CD4-positive, alpha-beta T cell treated with Interleukin-6 for 4 hours (primary cell): Measurements from ENCODE around the gene DMRTA2.
"Not testable (repeated sequence)": the region's sequence is repeated elsewhere in the genome, so short reads cannot be mapped to it uniquely, and the experiment has no call there.

Experiments used
- DNase-seq: peaks from one replicate; pipeline ENCODE4 v3.0.0-alpha.2; 2020; ENCODE audit warnings: mixed read lengths

DMRTA2 gene

DNA sequence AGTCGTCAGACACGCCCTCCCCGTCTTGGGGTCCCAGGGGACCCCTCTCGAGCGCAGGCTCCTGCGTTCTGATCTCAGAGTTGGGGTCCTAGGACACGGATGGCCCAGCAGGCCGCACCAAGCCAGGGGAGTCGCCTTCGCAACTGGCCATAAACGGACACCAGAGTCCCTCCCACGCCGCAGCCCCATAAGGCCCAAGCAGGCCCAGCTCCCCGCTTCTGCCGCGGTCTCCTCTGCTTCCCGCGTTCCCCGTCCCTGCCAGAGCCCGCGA lies 633 bp downstream of the DMRTA2 start:
- no peak for DNase-seq

DNA sequence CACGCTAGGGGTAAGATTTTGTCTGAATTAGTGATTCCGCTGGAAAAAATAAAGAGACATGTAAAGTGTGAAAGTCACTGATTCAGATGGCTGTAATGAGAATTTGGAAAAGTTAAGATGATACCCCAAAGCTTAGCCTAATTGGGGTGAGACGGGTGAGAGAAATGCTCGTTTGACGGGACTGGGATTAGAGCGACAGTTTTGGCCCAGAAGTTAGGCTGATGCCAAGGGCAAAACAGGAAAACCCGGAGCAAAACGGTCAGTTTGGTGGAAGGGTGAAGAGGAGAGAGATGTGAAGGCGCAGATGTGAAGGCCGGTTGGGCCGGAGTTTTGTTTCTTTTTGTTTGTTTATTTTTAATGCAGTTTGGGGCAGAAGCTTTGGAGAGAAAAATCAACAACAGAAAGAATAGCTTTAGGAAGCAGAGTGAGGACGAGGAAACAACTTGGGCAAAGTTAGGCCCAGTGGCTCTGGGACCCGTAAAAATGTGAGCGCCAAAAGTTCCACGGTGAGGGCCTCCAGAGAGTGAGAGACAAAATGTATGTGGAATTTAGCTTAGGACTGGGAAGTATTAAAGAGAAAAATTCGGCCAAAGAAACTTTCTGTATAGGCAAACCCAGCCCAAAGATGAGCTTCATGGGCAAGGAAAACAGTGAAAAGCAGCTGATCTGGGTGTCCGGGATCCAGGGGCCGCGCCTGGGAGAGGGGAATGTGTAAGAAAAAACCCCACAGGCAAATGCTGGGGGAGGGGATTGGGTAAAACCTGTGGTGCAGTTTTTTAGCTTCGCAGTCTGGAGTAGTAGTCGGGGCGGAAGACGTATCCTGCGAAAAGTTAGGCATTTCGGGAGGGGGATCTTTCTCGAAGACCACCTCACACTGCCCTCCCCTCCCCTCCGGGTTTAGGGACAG lies 1.2 kb downstream of the DMRTA2 start:
- no peak for DNase-seq

DNA sequence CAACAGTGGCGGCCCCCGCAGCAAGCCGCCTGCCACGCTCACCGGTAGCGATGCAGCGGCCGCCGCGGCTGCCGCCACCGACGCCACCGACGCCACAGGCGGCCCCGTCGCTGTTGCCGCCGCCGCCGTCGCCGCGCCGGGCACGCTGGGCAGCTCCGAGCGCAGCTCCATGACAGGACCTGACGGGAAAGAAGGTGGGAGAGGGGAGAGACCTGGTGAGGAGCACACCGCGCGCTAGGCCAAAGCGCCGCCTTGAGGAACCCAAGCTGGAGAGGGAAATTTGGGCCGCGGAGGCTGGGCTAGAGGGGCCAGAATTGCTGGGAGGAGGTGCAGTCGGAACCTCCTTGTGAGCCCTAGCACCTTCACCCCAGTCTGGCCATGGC lies 1.9 kb downstream of the DMRTA2 start:
- no peak for DNase-seq

DNA sequence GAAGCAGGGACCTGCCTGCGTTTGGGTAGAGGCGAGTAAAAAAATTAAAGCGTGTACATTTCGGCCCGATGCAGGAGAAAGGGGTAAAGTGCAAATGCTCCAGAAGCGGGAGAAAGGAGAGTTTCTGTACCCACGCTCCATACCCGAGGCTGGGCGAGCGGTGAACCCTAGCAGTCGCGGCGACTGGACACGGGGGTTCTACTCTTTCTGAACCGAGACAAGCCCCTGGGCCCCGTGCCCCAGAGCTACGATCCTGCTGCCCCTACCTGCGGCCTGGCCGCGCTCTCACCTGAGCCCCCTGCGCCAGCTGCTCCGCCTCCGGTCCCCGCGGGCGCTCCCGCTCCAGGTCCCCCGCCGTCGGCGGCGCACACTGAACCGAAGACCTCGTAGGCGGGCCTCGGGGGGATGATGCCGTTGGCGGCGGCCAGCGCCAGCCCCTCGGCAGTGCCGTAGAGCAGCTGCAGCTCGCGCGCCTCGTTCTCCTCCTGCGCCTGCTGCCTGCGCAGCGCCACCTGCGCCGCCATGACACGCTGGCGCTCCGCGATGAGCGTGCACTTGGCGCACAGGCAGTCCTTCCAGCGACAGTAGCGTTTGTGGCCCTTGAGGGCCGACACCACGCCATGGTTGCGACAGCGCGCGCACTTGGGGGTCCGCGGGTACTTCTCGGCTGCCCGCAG lies 2.4 kb downstream of the DMRTA2 start:
- DNase-seq: no peak

DNA sequence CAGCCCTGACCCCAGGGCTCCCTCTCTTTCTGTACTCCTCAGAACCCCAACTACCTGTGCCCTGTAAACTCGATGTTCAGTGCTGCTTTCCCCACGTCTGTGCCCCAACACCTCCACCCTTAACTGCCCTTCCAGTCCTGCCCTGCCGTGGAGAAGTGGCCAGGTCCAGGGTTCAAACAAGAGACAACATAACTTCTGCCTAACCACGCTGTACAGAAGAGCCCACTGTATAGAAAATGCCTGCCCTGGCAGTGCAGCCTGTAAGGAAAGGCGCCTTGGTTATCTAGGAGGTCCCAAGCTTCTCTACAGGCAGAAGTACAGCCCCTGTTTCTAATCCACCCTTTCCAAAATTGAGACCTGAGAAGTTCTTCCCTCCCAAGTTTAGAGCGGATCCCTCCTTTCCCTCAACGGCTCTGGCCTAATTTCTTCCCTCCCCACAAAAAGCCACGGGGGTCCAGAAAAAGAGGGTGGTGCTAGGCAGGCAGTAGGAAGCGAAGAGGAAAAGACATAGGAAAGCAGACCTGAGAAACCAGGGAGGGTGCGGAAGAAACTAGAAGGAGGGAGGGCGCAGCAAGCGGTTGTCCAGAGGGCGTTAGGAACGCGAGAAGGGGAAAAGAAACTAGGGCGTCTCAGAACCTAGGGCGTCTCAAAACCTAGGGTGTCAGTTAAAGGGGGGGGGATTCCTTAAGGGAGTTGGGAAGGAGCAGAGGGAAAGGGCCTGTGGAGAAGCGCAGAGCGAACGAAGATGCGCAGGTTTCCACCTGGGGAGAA lies 3.2 kb downstream of the DMRTA2 start:
- no peak for DNase-seq

DNA sequence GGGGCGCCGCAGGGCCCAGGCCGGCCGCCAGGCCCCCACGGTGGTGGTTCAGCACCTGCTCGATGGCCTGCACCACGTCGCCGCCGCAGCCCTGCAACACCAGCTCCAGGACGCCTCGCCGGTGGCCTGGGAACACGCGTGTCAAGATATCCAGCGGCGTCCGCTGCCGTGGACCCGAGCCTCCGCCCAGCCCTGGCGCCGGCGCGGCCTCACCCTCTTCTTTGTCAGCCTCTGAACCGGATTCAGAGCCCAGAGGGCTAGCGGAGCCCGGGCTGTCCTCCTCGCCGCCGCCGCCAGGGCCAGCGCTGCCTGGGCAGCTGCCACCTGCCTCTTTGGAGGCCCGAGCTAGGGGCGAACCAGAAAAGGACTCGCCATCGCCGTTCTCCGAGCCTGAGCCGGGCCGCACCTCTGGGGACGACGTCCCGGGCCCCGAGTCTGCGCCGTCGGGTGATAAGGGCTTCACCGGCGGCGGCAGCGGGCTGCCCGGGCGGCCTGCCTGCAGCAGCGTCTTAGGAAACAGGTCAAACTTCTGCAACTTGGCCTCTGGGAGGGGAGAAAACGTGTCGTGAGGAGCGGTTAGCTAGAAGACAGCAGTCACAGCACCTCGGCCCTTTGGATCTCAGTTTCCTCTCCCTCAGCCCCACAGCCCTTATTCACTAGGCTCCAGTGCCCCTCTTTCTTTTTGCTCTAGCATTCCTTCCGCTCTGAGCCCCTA lies 3.9 kb downstream of the DMRTA2 start:
- DNase-seq: no peak

DNA sequence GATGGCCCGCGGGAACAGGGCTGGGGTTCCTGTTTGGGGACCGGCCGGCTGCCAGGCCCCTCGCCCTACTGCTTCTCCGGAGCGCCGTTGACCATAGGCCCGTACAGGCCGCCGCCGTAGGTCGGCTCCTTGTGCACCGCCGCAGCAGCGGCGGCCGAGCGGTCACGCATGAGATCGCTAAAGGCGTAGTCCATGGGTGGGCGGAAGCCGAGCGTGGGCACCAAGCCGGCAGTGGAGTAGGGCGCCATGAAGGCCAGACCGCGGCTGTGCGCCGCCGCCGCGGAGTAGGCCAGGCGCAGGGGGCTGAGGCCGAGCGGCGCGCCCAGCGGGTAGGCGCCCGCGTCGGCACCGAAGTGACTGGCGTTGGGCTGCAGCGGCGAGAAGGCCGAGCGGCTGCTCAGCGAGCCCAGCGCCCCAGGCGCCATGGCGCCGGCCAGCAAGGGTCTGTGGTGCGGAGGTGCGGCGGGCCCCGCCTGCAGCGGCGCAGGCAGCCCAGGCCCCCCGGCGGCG lies 4.6 kb downstream of the DMRTA2 start:
- no peak for DNase-seq

DNA sequence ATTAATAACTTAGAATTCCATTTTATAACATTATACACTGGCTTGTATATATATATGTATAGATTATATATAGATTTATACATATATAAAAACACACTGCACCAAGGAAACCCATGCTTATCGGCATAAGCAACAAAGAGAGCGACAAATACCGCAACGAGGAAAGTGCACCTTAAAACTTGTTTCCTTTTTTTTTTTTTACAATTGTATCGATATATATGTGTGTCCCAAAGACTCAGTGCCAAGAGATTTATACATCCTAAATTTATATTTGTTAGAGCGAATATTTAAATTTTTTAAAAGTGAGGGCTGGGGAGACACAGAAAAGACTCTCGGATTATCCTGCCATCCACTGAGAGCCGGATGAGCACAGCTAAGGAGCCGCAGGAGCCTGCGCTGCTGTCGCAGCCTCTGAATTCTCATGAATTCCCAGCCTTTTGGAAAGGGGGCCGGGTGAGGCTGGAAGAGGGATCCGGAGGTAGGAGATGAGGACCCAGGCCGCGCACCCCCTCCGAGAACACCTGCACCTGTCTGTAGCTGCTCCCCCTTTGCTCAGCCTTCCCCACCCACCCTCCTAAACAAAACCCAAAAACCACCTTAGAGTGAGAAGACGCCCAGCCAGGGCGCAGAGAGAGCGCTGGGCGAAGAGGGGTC lies 5.2 kb downstream of the DMRTA2 start:
- no peak for DNase-seq

DNA sequence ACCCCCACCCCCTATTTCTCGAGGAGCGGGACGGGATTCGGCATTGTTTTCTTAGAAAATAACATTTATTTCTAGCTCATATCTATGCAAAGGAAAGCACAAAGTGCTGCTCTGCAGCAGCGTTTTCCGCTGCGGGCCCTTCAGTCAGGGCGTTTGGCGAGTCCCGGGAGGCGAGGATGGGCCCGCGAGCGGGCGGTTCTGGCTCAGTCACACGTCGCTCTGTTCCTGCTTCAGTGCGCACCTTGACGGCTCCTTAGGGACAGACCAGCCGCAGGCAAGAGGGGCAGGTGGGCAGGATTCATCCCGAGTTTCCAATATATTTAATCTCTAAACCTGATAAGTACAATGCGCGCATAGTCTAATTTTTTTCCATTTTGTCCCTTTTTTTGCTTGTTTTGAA lies 5.7 kb downstream of the DMRTA2 start:
- DNase-seq: no peak

DNA sequence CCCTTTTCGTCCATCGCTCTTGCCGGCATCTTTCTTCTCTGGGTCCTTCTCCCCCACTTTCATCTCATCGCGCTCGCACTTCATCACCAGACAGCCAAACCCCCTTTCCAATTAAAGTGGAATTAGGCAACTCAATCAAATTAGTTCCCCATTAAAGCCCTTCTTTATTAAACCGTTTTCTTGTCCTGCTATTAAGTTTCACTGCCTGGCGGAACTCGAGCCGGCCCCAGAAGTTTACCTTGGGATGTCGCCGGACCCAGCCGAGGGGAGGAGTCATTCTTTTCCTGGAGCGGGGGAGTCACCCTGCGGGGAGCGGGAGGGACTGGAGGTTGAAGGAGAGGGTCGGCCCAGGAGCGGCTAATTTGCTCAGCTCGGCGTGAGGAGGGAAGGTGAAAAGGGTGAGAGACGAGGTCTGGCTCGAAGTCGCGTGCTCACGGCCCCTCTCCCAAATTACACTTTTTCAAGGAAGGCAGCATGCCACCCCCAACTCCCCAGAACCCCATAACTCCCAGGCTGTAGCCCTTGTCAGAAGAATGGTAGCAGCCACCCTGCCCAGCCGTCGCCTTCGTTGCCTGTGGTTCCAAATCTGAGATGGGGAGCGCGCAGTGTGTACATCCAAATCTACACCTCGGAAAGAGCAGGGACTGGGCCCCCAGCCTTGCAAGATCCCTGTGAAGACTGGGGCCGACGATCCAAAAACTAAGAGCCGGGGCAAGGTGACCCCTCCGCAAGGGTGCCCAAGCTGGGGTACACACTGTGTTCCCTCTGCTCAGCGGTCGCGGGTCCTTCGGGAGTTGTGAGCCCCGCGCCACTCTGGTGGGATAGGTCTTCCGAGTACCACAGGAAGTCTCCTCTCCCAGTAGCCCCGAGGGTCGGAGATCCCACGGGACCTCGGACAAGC lies 6.4 kb downstream of the DMRTA2 start:
- no peak for DNase-seq

DNA sequence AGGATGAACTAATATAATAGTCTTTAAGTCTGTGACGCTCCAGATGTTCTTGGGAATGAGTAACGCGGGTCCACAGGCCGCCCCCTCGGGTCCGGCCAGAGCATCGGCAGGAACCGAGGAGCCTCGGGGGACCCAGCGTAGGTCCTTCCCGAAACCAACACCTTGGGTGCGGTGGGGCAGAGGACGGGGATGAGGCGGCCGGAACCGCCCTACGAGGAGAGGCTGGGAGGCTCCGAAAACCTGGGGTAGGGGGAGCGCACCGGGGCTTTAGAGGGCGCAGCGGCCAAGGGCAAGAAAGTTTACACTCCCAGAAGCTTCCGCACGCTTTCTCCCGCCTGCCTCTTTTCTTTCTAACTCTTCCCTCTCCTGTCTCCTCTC lies 7.1 kb downstream of the DMRTA2 start:
- no peak for DNase-seq

DNA sequence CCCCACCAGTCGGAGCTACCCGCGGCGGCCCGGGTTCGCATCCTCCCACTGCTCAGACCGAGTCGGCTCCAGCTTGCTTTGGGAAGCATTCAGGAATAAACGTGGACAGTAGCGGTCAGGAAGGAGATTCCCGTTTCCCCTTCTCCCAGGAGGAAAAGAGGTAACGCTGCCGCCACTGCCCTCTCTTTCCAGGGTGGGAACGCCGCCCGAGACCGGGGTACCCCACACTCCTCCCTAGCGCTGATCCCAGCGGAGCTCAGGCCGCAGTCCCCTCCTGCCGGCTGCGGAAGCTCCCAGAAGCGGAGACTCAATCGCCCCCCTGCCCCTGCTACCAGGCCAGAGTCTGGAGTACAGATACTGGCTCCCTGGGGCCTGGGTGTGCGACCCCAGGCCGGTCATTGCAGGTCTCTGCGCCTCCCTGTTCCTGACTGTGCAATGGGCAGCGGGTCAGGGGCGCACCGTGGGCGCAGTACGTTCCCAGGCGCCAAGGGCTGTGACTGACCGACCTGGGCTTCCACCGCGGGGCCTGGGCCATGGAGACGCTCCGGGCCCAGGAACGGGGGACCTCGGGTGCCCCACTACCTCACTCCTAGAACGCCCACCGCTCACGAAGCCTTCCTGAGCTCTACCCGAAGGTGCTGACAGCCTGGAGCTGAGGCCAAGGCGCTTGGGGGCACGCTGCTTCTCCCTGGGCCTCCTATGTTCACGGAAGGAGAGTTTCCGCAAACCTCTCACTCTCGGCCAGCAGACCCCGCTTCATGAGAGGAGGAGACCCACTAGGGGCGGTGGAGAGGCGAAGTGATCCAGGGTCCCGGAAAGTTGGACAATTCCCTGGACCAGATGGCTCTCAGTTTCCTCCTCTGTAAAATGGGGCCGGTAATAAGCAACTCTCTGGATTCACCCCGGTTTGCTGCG lies 7.8 kb downstream of the DMRTA2 start:
- DNase-seq: no peak

DNA sequence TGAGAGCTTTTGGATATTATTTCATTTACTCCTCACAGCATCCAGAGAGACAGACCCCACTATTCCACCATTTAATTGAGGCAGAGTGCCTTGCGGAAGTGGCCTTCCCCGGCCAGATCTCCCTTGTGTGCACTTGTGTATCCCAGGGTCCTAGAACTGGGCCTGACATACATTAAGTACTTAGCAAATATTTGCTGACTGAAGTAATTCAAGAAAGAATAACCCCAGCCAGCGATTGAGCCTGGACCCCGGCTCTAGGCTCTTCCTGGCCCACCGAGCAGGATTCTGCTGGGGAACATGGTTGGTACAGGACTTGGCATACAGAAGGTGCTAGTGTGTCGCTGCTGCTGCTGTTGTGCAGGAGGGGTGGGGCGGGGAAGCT lies 8.4 kb downstream of the DMRTA2 start:
- no peak for DNase-seq

DNA sequence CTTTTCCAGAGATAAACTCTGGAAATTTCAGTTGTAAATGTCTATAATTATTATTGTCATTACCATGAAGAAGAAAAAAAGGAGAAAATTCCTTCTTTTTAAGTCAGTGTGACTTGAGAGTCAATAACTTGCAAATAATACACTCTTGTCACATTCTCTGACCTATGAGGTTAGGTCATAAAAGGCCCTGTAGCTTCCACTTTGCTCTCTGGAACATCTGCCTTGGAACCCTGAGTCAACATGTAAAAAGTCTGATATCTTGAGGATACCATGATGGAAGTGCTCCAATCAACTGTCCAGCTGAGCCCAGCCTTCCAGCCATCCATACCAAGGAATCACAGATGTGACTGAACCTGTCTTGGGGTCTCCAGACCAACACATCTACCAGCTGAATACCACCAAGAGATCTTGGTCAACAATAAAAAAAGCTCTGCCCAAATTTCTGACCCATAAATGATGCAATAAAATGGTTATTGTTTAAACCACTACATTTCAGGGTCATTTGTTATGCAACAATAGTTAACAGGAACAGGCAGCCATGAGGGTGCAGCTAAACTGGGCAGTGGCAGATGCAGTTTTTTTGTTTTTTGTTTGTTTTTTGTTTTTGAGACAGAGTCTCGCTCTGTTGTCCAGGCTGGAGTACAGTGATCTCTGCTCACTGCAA lies 10.3 kb downstream of the DMRTA2 start:
- DNase-seq: no peak

DNA sequence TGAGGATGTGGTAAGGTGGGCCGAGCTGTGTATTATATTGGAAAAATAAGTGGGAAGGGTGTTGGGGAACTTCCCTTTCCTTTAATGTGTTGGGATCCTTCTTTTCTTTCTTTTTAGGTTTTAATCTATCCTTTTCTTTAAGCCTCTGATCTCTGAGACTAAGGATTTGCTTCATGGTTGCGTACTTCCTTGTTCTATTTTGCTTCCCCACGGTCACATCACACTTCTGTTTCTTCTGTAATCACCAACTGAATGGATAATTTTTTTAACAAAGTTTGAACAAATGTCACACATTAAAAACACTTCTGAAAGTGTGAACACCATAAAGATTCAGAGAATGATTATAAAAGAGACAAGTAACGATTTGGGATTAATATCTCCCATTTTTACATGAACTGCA lies 17.4 kb downstream of the DMRTA2 start:
- DNase-seq: no peak

DNA sequence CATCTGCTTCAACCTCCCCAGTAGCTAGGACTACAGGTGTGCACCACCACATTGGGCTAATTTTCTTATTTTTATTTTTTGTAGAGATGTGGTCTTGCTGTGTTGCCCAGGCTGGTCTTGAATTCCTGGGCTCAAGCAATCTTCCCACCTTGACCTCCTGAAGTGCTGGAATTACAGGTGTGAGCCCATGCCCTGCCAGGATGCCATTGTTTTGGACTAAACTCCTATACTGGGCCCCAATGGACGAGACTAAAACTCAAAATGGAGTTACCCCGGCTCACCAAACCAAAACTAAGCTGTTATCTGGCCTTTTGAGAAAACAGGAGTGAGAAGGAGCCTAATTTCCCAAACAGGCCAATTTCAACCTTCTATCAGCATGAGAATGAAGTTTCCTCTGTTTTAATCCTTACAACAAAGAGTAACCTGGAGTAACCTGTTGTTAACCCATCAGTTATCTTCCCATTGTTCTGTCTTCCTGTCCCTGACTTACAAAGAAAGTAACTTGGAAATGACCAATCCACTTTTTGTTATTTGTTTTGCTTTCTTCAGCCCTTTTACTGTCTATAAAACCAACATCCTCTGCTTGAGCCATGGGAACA lies 29.6 kb downstream of the DMRTA2 start:
- no peak for DNase-seq

DNA sequence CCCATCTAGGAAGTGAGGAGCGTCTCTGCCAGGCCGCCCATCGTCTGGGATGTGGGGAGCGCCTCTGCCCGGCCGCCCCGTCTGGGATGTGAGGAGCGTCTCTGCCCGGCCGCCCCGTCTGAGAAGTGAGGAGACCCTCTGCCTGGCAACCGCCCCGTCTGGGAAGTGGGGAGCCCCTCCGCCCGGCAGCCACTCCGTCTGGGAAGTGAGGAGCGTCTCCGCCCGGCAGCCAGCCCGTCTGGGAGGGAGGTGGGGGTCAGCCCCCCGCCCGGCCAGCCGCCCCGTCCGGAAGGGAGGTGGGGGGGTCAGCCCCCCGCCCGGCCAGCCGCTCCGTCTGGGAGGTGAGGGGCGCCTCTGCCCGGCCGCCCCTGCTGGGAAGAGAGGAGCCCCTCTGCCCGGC lies 41.7 kb downstream of the DMRTA2 start:
- not testable (repeated sequence) for DNase-seq

DNA sequence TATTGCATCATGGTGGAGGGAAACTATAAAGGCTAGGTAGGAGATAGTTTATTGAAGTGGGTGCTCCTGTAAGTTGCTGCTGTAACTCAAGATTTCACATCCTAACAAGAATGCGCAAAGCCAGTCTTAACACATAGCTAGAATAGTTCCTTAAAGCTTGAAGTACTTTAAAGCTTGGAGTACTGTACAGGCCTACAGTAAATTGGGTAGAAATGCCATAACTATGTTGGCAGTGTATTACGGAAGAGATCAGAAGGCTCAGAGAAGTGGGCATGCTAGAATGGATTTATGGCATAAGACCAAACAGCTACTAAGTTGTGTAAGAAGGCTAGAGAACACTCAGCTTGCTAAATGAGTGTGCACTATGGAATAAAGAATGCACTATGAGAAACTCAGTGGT lies 44.5 kb downstream of the DMRTA2 start:
- DNase-seq: no peak

DNA sequence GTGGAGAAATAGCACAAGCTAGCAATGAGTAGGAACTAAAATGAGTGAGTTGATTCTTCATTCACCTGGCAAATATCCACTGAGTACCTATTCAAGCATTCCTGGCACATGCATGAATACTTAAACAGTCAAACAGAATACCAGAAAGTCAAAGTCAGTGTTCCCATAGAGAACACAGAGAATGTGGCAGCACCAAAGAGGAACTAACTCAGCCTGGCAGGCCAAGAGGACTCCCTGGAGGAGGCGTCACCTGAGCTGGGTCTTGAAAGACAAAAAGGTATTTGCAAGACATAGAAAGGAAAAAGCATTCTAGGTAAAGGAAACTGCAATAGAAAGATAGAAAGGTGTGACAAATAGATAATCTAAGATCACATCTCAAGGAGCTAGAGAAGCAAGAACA lies 49.7 kb downstream of the DMRTA2 start:
- no peak for DNase-seq
